Measurements from ENCODE around the gene PARD3B.

The PARD3B gene

DNA sequence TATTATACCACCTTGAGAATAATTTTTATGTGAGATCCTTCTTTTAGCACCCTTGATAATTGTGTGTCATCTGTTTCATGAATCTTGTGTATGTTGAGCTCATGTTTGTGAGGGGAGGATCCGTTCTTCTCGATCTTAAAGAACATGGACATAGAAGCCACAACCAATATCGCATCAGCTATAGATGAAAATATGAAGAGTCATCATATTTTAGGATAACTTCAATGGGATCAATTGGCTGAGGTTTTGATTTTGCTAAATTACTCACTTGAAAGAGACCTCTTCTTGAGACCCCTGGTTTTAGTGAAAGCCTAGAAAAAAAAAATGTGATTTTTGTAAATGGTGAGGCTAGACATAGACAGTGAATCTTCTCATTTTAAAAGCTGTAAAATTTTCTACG is 751.7 kb downstream of the PARD3B start:
- Histone ChIP-seq H3K4me1 (ENCODE audit: insufficient read depth, low read length) (no peaks in the 10 kb centered on the region), H3K79me2 (ENCODE audit: insufficient read depth, low read length) (no peaks in the 10 kb centered on the region), H3K4me2 (ENCODE audit: insufficient read depth, low read length) (no peak overlapping the region), H3K9me3 (ENCODE audit: insufficient read depth, low read length, severe bottlenecking) (no peaks in the 10 kb centered on the region), H3K36me3 (ENCODE audit: insufficient read depth, low read length) (no peaks in the 10 kb centered on the region), H2AFZ (ENCODE audit: low read depth, low read length) (no peak overlapping the region), H3K9ac (ENCODE audit: low read depth, low read length) (no peak overlapping the region), H3K4me3 (ENCODE audit: low read depth in 1 of 2, low read length in 2 of 2) (no peak overlapping the region), H3K27me3 (ENCODE audit: insufficient read depth, low read length, poor library complexity) (no peaks in the 10 kb centered on the region), H3K27ac (ENCODE audit: low read length) (no peak overlapping the region), H4K20me1 (ENCODE audit: insufficient read depth, low read length) (no peaks in the 10 kb centered on the region)
- ATAC-seq (ENCODE audit: insufficient read depth, low read depth) (no peak), DNase-seq (no peak)
- TF ChIP-seq EZH2 (IDR thresholded peaks at IDR 0.05; ENCODE audit: borderline replicate concordance, low read depth, low read length, severe bottlenecking): no peak
- TF ChIP-seq, protein P1, sequence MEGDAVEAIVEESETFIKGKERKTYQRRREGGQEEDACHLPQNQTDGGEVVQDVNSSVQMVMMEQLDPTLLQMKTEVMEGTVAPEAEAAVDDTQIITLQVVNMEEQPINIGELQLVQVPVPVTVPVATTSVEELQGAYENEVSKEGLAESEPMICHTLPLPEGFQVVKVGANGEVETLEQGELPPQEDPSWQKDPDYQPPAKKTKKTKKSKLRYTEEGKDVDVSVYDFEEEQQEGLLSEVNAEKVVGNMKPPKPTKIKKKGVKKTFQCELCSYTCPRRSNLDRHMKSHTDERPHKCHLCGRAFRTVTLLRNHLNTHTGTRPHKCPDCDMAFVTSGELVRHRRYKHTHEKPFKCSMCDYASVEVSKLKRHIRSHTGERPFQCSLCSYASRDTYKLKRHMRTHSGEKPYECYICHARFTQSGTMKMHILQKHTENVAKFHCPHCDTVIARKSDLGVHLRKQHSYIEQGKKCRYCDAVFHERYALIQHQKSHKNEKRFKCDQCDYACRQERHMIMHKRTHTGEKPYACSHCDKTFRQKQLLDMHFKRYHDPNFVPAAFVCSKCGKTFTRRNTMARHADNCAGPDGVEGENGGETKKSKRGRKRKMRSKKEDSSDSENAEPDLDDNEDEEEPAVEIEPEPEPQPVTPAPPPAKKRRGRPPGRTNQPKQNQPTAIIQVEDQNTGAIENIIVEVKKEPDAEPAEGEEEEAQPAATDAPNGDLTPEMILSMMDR (IDR thresholded peaks at IDR 0.05; ENCODE audit: borderline replicate concordance, extremely low read depth, low read length, poor library complexity, severe bottlenecking): no peak

- ATAC-seq (ENCODE audit: insufficient read depth, low read depth): no peak
- DNase-seq: no peak
- Histone ChIP-seq H4K20me1 (ENCODE audit: insufficient read depth, low read length) (no peaks in the 10 kb centered on the region), H3K9ac (ENCODE audit: low read depth, low read length) (no peak overlapping the region), H3K79me2 (ENCODE audit: insufficient read depth, low read length) (no peaks in the 10 kb centered on the region), H3K27me3 (ENCODE audit: insufficient read depth, low read length, poor library complexity) (no peaks in the 10 kb centered on the region), H3K4me1 (ENCODE audit: insufficient read depth, low read length) (no peaks in the 10 kb centered on the region), H2AFZ (ENCODE audit: low read depth, low read length) (no peak overlapping the region), H3K9me3 (ENCODE audit: insufficient read depth, low read length, severe bottlenecking) (no peaks in the 10 kb centered on the region), H3K36me3 (ENCODE audit: insufficient read depth, low read length) (no peaks in the 10 kb centered on the region), H3K4me3 (ENCODE audit: low read depth in 1 of 2, low read length in 2 of 2) (no peak overlapping the region), H3K27ac (ENCODE audit: low read length) (no peak overlapping the region), H3K4me2 (ENCODE audit: insufficient read depth, low read length) (no peak overlapping the region)
- no peak for TF ChIP-seq EZH2 (IDR thresholded peaks at IDR 0.05; ENCODE audit: borderline replicate concordance, low read depth, low read length, severe bottlenecking)
- TF ChIP-seq, protein P1 (IDR thresholded peaks at IDR 0.05; ENCODE audit: borderline replicate concordance, extremely low read depth, low read length, poor library complexity, severe bottlenecking): no peak
Observed at GRCh38 chr2:205297368-205297767, 752.1 kb downstream of the PARD3B start.

DNA sequence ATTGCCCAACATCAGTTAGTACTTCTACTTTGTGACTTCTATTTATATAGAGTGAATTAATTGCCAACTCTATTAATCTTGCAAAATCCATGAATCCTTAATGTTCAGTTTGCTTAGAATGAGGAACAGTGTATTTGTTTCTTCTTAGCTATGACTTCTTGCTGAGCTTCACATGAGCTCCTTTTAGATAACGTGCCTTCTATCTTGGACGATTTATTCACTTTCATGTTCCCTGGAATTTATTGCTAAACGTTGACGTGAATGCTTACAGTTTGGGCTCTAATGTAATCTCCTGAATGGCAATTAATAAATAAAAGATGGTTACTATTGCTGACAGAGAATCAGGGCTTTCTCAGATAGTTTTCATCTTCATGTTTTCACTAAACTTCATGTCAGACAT is 752.6 kb downstream of the PARD3B start:
- DNase-seq (no peak), ATAC-seq (ENCODE audit: insufficient read depth, low read depth) (no peak)
- Histone ChIP-seq H2AFZ (ENCODE audit: low read depth, low read length) (no peak overlapping the region), H3K4me3 (ENCODE audit: low read depth in 1 of 2, low read length in 2 of 2) (no peak overlapping the region), H3K36me3 (ENCODE audit: insufficient read depth, low read length) (no peaks in the 10 kb centered on the region), H4K20me1 (ENCODE audit: insufficient read depth, low read length) (no peaks in the 10 kb centered on the region), H3K9me3 (ENCODE audit: insufficient read depth, low read length, severe bottlenecking) (no peaks in the 10 kb centered on the region), H3K27ac (ENCODE audit: low read length) (no peak overlapping the region), H3K27me3 (ENCODE audit: insufficient read depth, low read length, poor library complexity) (no peaks in the 10 kb centered on the region), H3K4me1 (ENCODE audit: insufficient read depth, low read length) (no peaks in the 10 kb centered on the region), H3K4me2 (ENCODE audit: insufficient read depth, low read length) (no peak overlapping the region), H3K9ac (ENCODE audit: low read depth, low read length) (no peak overlapping the region), H3K79me2 (ENCODE audit: insufficient read depth, low read length) (no peaks in the 10 kb centered on the region)
- TF ChIP-seq EZH2 (IDR thresholded peaks at IDR 0.05; ENCODE audit: borderline replicate concordance, low read depth, low read length, severe bottlenecking): no peak
- TF ChIP-seq, protein P1 (IDR thresholded peaks at IDR 0.05; ENCODE audit: borderline replicate concordance, extremely low read depth, low read length, poor library complexity, severe bottlenecking): no peak

GRCh38 chr2:205311201-205311600 is 765.9 kb downstream of the PARD3B start:
- no peaks in the 10 kb centered on the region for H3K36me3 ChIP-seq (ENCODE audit: insufficient read depth, low read length)
- no peaks in the 10 kb centered on the region for H3K79me2 ChIP-seq (ENCODE audit: insufficient read depth, low read length)
- ATAC-seq (ENCODE audit: insufficient read depth, low read depth): no peak
- no peaks in the 10 kb centered on the region for H4K20me1 ChIP-seq (ENCODE audit: insufficient read depth, low read length)
- H3K4me2 ChIP-seq (ENCODE audit: insufficient read depth, low read length): no peak overlapping the region
- no peaks in the 10 kb centered on the region for H3K9me3 ChIP-seq (ENCODE audit: insufficient read depth, low read length, severe bottlenecking)
- no peaks in the 10 kb centered on the region for H3K4me1 ChIP-seq (ENCODE audit: insufficient read depth, low read length)
- no peak overlapping the region for H3K9ac ChIP-seq (ENCODE audit: low read depth, low read length)
- H3K4me3 ChIP-seq (ENCODE audit: low read depth in 1 of 2, low read length in 2 of 2): no peak overlapping the region
- no peak for DNase-seq
- no peaks in the 10 kb centered on the region for H3K27me3 ChIP-seq (ENCODE audit: insufficient read depth, low read length, poor library complexity)
- no peak for TF ChIP-seq EZH2 (IDR thresholded peaks at IDR 0.05; ENCODE audit: borderline replicate concordance, low read depth, low read length, severe bottlenecking)
- TF ChIP-seq, protein P1 (IDR thresholded peaks at IDR 0.05; ENCODE audit: borderline replicate concordance, extremely low read depth, low read length, poor library complexity, severe bottlenecking): no peak
- H2AFZ ChIP-seq (ENCODE audit: low read depth, low read length): no peak overlapping the region
- no peak overlapping the region for H3K27ac ChIP-seq (ENCODE audit: low read length)

Measured in DND-41 (cell line).